Endothelial cell of umbilical vein (primary cell): ENCODE measurements around the gene ZNF407. TPM values are rescaled to one million over a fixed set of nuclear protein-coding genes. Genes with fewer than 3 reads are reported as not detected.

ENCODE experiments used
- BruUV-seq: library from RNA; stranded (reverse); fragments of 400-500 nt; replicated peaks from 2 replicates; lab custom pipeline; 2021; lab: Mats Ljungman, UMichigan
- CTCF ChIA-PET: fragments of 300-600, 350-600 bp; sonication (Branson Sonifier 250); formaldehyde crosslinking; loops from one replicate; lab custom pipeline; 2021; ENCODE audit warnings: antibody characterized with exemption, inconsistent platforms; lab: Charles Lee
- POLR2A ChIA-PET: fragments of 300-600, 350-600 bp; sonication (Branson Sonifier 250); formaldehyde crosslinking; loops from one replicate; lab custom pipeline; 2021; ENCODE audit warnings: antibody characterized with exemption, inconsistent platforms; lab: Charles Lee
- DNase-seq: peaks from one replicate; pipeline ENCODE4 v3.0.0-alpha.2; 2011; ENCODE audit warnings: low read depth, low spot score
- FAIRE-seq: peaks from 2 replicates; lab custom pipeline; 2011; peaks lifted over from hg19 to GRCh38; lab: Jason Lieb, UNC
- H2AFZ ChIP-seq: 2 replicates; pipeline ENCODE4 v1.6.0; 2012; ENCODE audit warnings: low read depth, low read length, control low read depth, inconsistent platforms
- H3K27ac ChIP-seq: 2 replicates; pipeline ENCODE4 v1.5.1; 2011; ENCODE audit warnings: low read depth, mild to moderate bottlenecking, control low read depth, low read length, moderate library complexity; ENCODE audit not compliant: insufficient read depth
- H3K27me3 ChIP-seq, 2 experiments: 2 replicates each; pipeline versions ENCODE4 v1.6.0 to v1.6.1; 2011; ENCODE audit warnings: low read length in 2 of 2, mixed read lengths in 1 of 2; ENCODE audit not compliant: control insufficient read depth in 2 of 2, insufficient read depth in 2 of 2
- H3K36me3 ChIP-seq, 2 experiments: 2 replicates in 1 of 2; 3 replicates in 1 of 2; pipeline ENCODE4 v1.5.1; 2011; ENCODE audit warnings: low read length in 2 of 2, mild to moderate bottlenecking in 1 of 2, moderate library complexity in 1 of 2; ENCODE audit not compliant: control insufficient read depth in 2 of 2, insufficient read depth in 2 of 2; ENCODE audit errors: extremely low read depth in 1 of 2
- H3K4me1 ChIP-seq: 3 replicates; pipeline ENCODE4 v1.5.1; 2011; ENCODE audit warnings: mild to moderate bottlenecking, low read length; ENCODE audit not compliant: control insufficient read depth, insufficient read depth; ENCODE audit errors: extremely low read depth
- H3K4me2 ChIP-seq: 2 replicates; pipeline ENCODE4 v1.6.1; 2011; ENCODE audit warnings: low read length, control low read depth, mixed read lengths; ENCODE audit not compliant: insufficient read depth
- H3K4me3 ChIP-seq, 3 experiments: fragments of 200-600 bp in 1 of 3; sonication (generic), shearing (Covaris generic) in 1 of 3; replicated peaks in 1 of 3; 2 replicates each; pipeline ENCODE4 v1.5.1; 2011 to 2016; ENCODE audit warnings: control low read depth in 3 of 3, low read length in 3 of 3, mild to moderate bottlenecking in 2 of 3, inconsistent platforms in 1 of 3, low read depth in 1 of 3, moderate library complexity in 1 of 3; ENCODE audit not compliant: insufficient read depth in 1 of 3
- H3K79me2 ChIP-seq: 2 replicates; pipeline ENCODE4 v1.6.0; 2012; ENCODE audit warnings: low read length, inconsistent platforms; ENCODE audit not compliant: control insufficient read depth, insufficient read depth
- H3K9ac ChIP-seq: replicated peaks from 2 replicates; pipeline ENCODE3; 2011; ENCODE audit warnings: low read length, control low read depth; ENCODE audit not compliant: insufficient read depth; ENCODE audit errors: extremely low read depth
- H3K9me1 ChIP-seq: replicated peaks from 3 replicates; pipeline ENCODE4 v1.6.0; 2011; ENCODE audit warnings: mild to moderate bottlenecking, low read length; ENCODE audit not compliant: control insufficient read depth, insufficient read depth; ENCODE audit errors: extremely low read depth
- H3K9me3 ChIP-seq: replicated peaks from 2 replicates; pipeline ENCODE4 v1.5.1; 2012; ENCODE audit warnings: low read length, inconsistent platforms; ENCODE audit not compliant: control insufficient read depth, insufficient read depth
- H4K20me1 ChIP-seq: replicated peaks from 2 replicates; pipeline ENCODE3; 2011; ENCODE audit warnings: mild to moderate bottlenecking, low read length; ENCODE audit not compliant: control insufficient read depth, insufficient read depth; ENCODE audit errors: extremely low read depth
- FOS ChIP-seq: IDR thresholded peaks from 2 replicates; pipeline ENCODE4 v1.6.1; 2011; ENCODE audit warnings: mild to moderate bottlenecking, low read length, moderate library complexity, borderline replicate concordance; ENCODE audit not compliant: insufficient read depth
- GATA2 ChIP-seq: IDR thresholded peaks from 2 replicates; pipeline ENCODE4 v1.7.0; 2011; ENCODE audit warnings: low read depth, mild to moderate bottlenecking, moderate library complexity, mixed read lengths, low read length; ENCODE audit not compliant: insufficient read length, insufficient read depth
- JUN ChIP-seq: IDR thresholded peaks from 2 replicates; pipeline ENCODE4 v1.6.1; 2011; ENCODE audit warnings: borderline replicate concordance, low read depth; ENCODE audit not compliant: insufficient read length, insufficient read depth
- MYC ChIP-seq: IDR thresholded peaks from one replicate; pipeline ENCODE4 v1.6.1; 2011; ENCODE audit warnings: mild to moderate bottlenecking, low read depth, low read length
- POLR2AphosphoS5 ChIP-seq: IDR thresholded peaks from 2 replicates; pipeline ENCODE4 v1.6.1; 2012; ENCODE audit warnings: low read depth, mild to moderate bottlenecking, control low read depth, low read length, moderate library complexity; ENCODE audit not compliant: insufficient read depth
- dilution Hi-C: fragments of 300-500 bp; cut with MboI; formaldehyde crosslinking; loops from one replicate; pipeline ENCODE4 v1.15.0; 2019; ENCODE audit warnings: low sequenced_read_pairs; ENCODE audit not compliant: extremely low pct_ligation_motif_present
- intact Hi-C: fragments of 100-400 bp; cut with micrococcal nuclease; formaldehyde crosslinking; loops from one replicate; pipeline ENCODE4 v1.10.0; 2022
- polyA plus RNA-seq, 4 experiments: library from polyadenylated mRNA; depleted of rRNA in 3 of 4; stranded (reverse) in 3 of 4; unstranded in 1 of 4; fragments of >200 nt; gene quantifications; 2 replicates each; pipeline versions ENCODE4 v1.2.1 to v1.2.3, GENCODE V29; 2011 to 2012; ENCODE audit warnings: missing spikeins in 1 of 4
- total RNA-seq: library from RNA; stranded (reverse); gene quantifications from 2 replicates; pipeline ENCODE4 v1.2.3, GENCODE V29; 2021
- TF ChIP-seq, protein P1 (sequence below): IDR thresholded peaks from 2 replicates; pipeline ENCODE4 v1.6.1; 2011; ENCODE audit not compliant: insufficient read depth, insufficient read length

ZNF407 gene
- total and polyA plus RNA-seq, 2 donors (not counting 3 experiments of a cell fraction or from before 2014, with no cell fraction given), result 3.8 to 20.1 TPM

GRCh38 chr18:74836296-74837139 is 238.8 kb downstream of the ZNF407 start:
- DNase-seq, result peak; percentile 69

GRCh38 chr18:74840492-74841167 is 243.0 kb downstream of the ZNF407 start:
- H3K4me2 ChIP-seq, result peak overlapping the region; percentile 34
- intact Hi-C loops, result loop anchor here (5.0 to 10.0 kb wide), 2 partner anchors 64 to 118 kb away; no protein-coding TSS in a partner anchor
- H2AFZ ChIP-seq, result peak overlapping the region; percentile 7
- H3K4me3 ChIP-seq, result no peak overlapping the region
- no peaks in the 10 kb centered on the region for H3K9me1 ChIP-seq
- DNase-seq (peak; percentile 58), FAIRE-seq (peak; percentile 72)
- BruUV-seq, result TSS peak; percentile 74
- dilution Hi-C loops, result no loop called here
- ChIA-PET CTCF (interaction anchor here (0.8 to 1.2 kb wide), 3 partner anchors 9 to 108 kb away, joined by 3 to 4 read pairs (median 3); no protein-coding TSS in a partner anchor), POLR2A (no interaction called here)
- no peaks in the 10 kb centered on the region for H3K79me2 ChIP-seq
- no peaks in the 10 kb centered on the region for H3K27me3 ChIP-seq
- peak overlapping the region; percentile 47 for H3K27ac ChIP-seq
- TF ChIP-seq JUN (peak; percentile 57), POLR2AphosphoS5 (peak; percentile 74), MYC (no peak), FOS (peak; percentile 85), GATA2 (peak; percentile 49)
- TF ChIP-seq, protein P1, sequence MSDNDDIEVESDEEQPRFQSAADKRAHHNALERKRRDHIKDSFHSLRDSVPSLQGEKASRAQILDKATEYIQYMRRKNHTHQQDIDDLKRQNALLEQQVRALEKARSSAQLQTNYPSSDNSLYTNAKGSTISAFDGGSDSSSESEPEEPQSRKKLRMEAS, result no peak
- H3K9ac ChIP-seq, result no peak overlapping the region
- H3K36me3 ChIP-seq, result no peaks in the 10 kb centered on the region
- no peaks in the 10 kb centered on the region for H3K9me3 ChIP-seq
- H3K4me1 ChIP-seq, result peaks cover 25% of the 10 kb centered on the region
- H4K20me1 ChIP-seq, result no peaks in the 10 kb centered on the region

More at GRCh38 chr18:74836296-74837139, 238.8 kb downstream of the ZNF407 start:
- H4K20me1 ChIP-seq, result no peaks in the 10 kb centered on the region
- H3K9me3 ChIP-seq, result no peaks in the 10 kb centered on the region
- H3K9me1 ChIP-seq, result no peaks in the 10 kb centered on the region
- ChIA-PET CTCF (interaction anchor here (0.8 to 1.7 kb wide), 4 partner anchors 11 to 127 kb away, joined by 3 to 4 read pairs (median 4); no protein-coding TSS in a partner anchor), POLR2A (no interaction called here)
- BruUV-seq, result no TSS peak
- H3K9ac ChIP-seq, result no peak overlapping the region
- peak overlapping the region; percentile 23 for H3K4me2 ChIP-seq
- dilution Hi-C loops, result no loop called here
- intact Hi-C loops, result loop anchor here (1.0 to 10.0 kb wide), 2 partner anchors 234 to 368 kb away; partner anchors contain the start of gene PTGR3
- TF ChIP-seq JUN, result no peak
- peak; percentile 8 for TF ChIP-seq GATA2
- H3K36me3 ChIP-seq, result no peaks in the 10 kb centered on the region
- H3K27me3 ChIP-seq, result no peaks in the 10 kb centered on the region
- H3K27ac ChIP-seq, result peak overlapping the region; percentile 21
- FAIRE-seq, result no peak
- no peaks in the 10 kb centered on the region for H3K79me2 ChIP-seq
- H3K4me3 ChIP-seq, result no peak overlapping the region
- peaks cover 37% of the 10 kb centered on the region for H3K4me1 ChIP-seq
- peak overlapping the region; percentile 38 for H2AFZ ChIP-seq
